Measurements from ENCODE around the gene TCP10L.
"Not testable (repeated sequence)": the region's sequence is repeated elsewhere in the genome, so short reads cannot be mapped to it uniquely, and the experiment has no call there.

Gene TCP10L

DNA sequence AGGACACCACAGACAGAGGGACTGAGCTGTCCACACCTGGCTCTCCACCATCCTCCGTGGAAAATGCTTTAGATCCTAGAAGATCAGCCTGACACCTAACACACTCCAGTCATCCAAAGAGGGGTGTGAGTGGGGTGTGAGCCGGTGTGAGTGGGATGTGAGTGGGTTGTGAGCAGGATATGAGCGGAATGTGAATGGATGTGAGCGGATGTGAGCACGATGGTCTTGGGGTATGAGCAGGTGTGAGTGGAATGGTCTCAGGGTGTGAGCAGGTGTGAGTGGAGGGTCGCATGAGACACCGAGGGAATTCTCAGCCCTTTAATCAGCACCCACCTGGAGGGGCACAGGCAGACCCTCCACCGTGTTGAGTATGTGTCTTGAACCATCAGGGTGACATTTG lies 851 bp downstream of the TCP10L start:
- DNase-seq = no peak

GRCh38 chr21:32581732-32582131 lies 3.6 kb downstream of the TCP10L start:
- no peak for DNase-seq

DNA sequence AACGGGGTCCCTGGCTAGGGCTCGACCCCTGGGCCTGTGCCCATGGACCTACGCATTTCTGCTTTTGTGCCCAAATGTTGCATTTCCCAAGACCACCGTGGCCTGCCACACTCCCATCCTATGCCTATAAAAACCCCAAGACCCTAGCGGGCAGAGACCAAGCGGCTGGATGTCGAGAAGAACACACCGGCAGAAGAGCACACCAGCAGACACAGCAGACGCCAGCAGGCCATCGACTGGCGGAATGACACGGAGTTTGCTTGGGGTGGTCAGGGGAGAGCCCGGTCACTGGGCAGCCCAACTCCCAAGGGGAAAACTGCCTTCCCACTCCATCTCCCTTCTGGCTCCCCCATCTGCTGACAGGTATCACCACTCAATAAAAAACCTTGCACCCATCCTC lies 4.4 kb downstream of the TCP10L start:
- no peak for DNase-seq

DNA sequence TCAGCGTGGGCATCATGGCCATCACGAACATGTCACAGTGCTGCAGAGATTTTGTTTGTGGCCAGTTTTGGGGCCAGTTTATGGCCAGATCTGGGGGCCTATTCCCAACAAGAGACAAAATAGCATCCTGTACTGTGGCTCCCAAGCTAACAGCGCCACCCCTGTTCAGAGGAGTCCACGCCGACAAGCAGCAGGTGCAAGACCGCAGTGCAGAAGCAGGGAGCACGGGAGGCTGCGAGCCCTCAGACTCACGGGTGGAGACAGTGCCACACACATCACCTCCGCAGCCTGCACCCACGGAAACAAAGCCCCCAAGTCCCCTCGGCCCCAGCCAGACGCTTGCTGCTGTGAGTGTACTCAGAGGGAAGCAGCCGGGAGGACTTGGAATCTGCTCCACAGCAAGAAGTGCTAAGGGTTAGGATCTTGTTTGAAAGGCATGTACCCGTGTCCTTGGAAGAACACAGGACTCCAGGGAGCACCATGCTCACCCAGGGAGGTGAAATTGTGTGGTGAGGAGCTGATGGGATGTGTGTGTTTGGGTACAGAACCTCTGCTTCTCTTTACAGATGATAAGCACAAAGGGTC lies 7.1 kb downstream of the TCP10L start:
- DNase-seq = no peak

- no peak for DNase-seq
These were observed 9.3 kb downstream of the TCP10L start for GRCh38 chr21:32576011-32576410.

DNA sequence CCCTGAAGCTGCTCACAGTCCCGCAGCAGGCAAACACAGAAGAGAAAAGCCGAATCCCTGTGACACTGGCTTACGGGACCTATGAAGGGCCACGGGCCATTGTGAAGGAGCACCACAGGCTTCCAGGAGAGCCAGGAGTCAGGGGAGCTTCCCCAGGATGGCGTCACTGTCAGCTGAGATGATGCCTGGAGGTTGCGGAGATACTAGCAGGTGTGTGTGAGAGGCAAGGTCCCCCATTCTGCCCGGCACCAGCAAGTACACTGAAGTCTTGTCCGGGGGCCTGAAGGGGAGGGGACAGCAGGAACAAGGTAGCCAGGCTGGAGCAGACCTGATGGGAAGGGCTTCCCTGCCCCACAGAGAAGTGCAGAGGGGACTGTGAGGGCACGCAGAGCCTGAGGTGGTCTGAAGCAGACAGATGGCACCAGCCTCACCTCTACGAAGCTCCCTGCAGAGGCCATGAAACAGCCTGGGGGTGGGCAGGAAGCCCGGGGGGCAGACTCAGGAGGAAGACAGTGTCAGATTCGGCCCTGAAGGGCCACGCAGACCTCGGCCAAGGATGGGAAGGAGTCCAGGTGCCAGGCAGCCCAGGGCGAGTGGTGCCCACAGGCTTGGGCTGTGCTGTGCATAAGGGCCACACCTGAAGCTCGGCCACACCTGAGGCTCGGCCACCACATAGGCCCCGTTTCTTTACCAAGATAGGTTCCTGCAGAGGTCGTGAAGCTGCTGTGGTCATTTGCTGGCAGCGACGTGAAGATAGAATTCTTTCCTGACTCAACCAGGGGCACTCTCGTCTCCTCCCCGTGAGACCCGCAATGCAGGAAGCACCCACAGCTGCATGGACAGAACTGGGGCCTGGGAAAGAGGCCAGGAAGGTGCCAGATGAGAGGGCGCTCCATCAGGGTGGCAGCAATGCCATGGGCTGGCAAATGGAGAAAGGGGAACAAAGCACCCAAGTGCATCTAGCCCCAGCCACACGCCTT lies 10.1 kb downstream of the TCP10L start:
- DNase-seq = no peak

- DNase-seq = peak; percentile 40 to 58
These were observed 12.5 kb downstream of the TCP10L start for GRCh38 chr21:32572574-32573420.

GRCh38 chr21:32570456-32570855 lies 14.9 kb downstream of the TCP10L start:
- DNase-seq = no peak

GRCh38 chr21:32569261-32570230 lies 15.8 kb downstream of the TCP10L start:
- peak; percentile 69 to 79 for DNase-seq

DNA sequence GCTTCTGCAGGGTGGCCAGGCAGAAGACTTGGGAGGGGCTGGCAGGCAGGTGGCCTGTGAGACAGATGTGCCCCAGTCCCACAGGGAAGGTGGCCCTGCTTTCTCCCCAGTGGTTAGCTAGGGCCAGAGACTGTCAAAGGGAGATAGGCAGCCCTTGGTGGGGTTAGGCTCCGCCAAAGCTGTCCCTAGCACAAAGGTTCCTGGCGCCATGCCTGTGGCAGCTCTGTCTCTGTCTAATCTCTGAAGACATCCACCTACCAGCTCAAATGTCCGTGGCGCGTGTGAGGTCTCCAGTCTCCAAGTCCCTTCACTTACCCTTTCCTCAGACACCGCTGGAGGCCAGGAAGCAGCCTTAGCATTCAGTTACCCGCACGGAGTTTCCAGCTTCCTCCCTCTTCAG lies 17.7 kb downstream of the TCP10L start:
- no peak for DNase-seq

DNA sequence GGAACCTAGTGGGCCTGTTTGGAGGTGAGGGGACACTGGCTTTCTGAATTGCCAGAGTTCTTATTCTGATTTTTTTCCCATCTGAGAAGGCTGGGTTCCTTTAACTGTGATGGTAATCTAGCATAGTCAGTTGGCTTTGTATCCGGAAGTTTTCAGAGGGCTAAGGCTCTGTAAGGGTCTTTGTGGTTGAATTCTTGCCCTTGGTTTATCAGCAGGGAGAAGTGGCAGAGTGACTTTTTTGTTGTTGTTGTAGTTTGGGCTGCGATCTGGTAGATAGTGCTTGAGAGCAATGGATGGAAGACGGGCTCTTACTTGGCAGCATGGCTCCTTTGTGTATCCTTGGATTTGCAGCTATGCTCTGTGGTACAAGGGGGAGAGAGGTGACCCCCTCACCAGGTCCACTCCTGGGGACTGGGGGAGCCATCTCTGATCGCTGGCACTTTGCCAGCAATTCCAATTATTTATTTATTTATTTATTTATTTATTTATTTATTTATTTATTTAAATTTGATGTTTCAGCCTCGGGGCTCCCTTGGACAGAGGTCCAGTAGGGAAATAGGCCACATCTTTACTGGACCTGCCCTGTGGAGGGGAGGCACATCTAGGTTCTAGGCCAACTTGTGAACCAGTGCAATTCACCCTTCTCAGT lies 18.5 kb downstream of the TCP10L start:
- no peak for DNase-seq

DNA sequence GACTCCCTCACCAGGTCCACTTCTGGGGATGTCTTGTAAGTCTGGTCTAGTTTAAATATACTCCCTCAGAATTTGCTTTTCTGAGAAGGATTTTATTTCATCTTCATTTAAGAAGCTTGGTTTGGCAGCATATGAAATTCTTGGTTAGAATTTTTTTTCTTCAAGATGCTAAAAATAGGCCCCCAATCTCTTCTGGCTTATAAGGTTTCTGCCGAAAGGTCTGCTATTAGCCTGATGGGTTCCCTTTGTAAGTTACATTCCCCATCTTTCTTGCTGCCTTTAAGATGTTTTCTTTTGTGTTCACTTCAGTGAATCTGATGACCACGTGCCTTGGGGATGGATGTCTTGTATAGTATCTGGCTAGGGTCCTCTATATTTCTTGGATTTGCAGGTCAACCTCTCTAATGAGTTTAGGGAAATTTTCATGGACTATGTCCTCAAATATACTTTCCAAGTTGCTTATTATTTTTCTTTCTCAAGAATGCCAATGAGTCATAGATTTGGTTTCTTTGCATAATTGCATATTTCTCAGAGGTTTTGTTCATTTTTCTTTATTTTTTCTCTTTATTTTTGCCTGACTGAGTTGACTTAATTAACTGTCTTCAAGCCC lies 19.4 kb downstream of the TCP10L start:
- no peak for DNase-seq

DNA sequence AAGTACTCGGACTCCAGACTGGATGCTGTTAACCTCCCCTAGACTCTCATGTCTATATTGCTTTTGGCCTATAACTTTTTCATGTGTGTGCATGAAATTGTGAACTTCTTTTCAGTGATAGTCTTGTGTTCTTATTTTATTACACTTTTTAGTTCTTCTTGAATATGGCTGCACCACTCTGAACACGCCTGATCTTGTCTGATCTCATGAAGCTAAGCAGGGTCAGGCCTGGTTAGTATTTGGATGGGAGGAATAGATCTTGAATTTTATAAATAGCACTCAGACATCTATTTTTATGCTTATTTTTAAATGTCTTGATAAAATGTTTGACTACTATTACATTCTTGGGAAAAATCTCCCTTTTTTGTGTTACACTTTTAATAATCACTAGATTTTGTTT lies 22.4 kb downstream of the TCP10L start:
- no peak for DNase-seq

GRCh38 chr21:32562426-32562825 lies 22.9 kb downstream of the TCP10L start:
- DNase-seq = no peak

- DNase-seq = not testable (repeated sequence)
These were observed 23.8 kb downstream of the TCP10L start for GRCh38 chr21:32561476-32561875.

GRCh38 chr21:32560896-32561295 lies 24.4 kb downstream of the TCP10L start:
- no peak for DNase-seq

GRCh38 chr21:32559006-32559610 lies 26.2 kb downstream of the TCP10L start:
- no peak for DNase-seq

DNA sequence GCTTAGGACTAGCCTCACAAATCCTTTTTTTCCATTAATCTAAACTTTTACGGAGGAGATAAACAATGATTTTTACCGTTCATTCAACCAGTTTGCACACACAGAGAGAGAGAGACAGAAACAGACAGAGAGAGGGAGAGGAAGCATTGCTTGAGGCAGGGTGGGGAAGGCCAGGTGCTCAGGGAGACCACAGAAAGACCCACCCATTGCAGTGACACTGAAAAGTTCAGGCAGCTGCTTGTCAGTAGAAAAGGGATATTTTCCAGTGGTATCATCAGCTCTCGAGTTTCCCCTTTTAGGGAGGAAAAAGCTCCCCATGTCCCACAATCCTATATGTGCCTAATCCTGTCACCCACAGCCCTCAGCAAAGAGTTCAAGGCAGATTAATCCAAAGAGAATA lies 27.2 kb downstream of the TCP10L start:
- no peak for DNase-seq

- DNase-seq = no peak
These were observed 30.3 kb downstream of the TCP10L start for GRCh38 chr21:32554832-32555638.

- DNase-seq = no peak
These were observed 35.4 kb downstream of the TCP10L start for GRCh38 chr21:32549886-32550285.
